Effector CD4-positive, alpha-beta T cell (primary cell): ENCODE data around the gene ZNF514.

Experiments
- DNase-seq: peaks from one replicate; pipeline ENCODE4 v3.0.0-alpha.2; 2020
- total RNA-seq: gene quantifications from one replicate; lab custom pipeline; 2026; lab: John Stamatoyannopoulos, UW

The ZNF514 gene
- 13.9 reads per million, percentile 39 among the genes with 10 or more reads in this experiment for total RNA-seq

- peak; percentile 69 for DNase-seq
These were observed at the start of gene ZNF514 for GRCh38 chr2:95159690-95160449. ZNF514 (minus strand) TSS chr2:95159848; CDS start chr2:95153253, 6,595 bp downstream.

DNA sequence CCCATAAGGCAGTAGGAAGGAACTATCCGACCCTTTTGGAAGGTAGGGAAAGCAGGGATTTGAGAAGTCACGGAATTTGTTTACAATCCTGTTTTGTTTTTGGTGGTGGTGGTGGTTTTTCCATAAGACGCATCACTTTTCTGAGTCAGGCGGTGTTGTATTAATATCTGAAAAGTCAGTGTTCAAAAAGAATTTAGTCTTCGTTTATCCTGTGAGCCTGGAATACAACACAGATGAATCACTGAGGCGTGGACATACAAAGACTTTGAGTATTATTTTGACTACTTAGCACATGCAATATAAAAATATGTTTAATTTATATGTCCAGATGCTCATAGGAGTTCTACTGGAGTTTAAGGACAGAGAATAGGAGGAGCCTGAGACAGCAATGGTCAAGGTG lies 48.5 kb upstream of the ZNF514 start:
- no peak for DNase-seq

GRCh38 chr2:95207111-95207961 lies 47.7 kb upstream of the ZNF514 start, which contains the start of gene ZNF892:
ZNF892 (plus strand) TSS chr2:95207521; CDS start chr2:95207816, 295 bp downstream.
- peak; percentile 67 for DNase-seq

DNA sequence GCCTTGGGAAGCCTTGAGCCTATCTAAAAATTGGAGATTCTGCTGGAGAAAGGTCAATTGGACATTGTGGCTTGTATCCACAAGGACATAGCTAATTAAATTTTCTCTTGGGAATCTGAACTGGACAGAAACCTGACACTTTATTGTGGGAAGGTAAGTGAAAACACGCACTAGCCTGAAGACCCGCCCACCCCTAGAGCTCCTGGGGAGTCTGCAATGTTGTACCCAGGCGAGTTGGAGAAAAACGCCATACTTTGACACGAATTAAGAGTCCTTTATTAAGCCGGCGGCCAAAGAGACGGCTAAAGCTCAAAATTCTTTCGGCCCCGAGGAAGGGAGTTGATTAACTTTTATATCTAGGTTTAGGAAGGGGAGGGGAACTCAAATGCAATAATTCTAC lies 46.4 kb upstream of the ZNF514 start:
- DNase-seq, result no peak

- no peak for DNase-seq
These were observed 44.7 kb upstream of the ZNF514 start for GRCh38 chr2:95204396-95204795.

- no peak for DNase-seq
These were observed 44.3 kb upstream of the ZNF514 start for GRCh38 chr2:95203911-95204310.

GRCh38 chr2:95192956-95193355 lies 33.3 kb upstream of the ZNF514 start:
- DNase-seq, result peak; percentile 9

DNA sequence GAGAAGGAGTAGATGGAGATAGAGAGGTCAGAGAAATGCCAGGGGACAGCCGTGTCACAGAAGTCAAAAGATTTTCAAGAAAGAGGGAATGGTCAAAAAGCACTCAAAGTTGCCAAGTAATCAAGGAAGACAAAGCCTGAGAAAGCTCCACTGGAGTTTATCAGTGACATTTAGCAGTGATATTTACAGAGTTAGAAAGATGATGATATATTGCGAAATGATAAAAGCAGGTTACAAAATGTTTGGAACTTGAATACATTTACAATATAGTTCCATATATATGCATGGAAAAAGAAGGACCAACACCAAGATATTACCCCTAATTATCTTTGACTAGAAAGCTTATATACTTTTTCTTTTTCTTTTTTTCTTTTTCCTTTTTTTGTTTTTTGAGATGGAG lies 26.3 kb upstream of the ZNF514 start:
- DNase-seq, result no peak

DNA sequence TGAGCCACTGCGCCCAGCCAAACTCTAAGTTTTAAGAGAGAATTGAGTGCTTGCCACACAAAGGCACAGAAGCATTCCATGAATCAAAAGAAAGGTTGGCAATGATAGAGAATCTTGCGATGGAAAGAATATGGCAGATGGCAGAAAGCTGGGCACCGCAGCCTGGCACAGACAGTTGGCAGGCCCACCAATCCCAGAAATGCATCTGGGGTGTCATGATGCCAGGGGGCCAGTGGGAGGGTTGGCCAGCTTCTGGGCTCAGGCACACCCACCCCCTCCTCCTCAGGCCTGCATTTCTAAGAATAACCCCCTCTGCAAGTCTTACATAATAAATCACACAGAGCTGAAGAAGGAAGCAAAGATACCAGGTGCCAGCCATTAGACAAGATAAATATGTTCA lies 25.5 kb upstream of the ZNF514 start:
- no peak for DNase-seq

DNA sequence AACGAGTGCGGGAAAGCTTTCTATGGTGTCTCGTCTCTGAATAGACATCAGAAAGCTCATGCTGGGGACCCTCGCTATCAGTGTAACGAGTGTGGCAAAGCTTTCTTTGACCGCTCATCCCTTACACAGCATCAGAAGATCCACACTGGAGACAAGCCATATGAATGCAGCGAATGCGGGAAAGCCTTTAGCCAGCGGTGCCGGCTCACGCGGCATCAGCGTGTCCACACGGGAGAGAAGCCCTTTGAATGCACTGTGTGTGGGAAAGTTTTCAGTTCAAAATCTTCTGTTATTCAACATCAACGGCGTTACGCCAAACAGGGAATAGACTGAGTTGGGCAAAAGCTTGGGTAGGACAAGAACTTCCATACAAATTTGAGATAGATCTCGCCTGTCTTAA lies 22.1 kb upstream of the ZNF514 start:
- DNase-seq, result no peak

- DNase-seq, result no peak
These were observed 19.8 kb upstream of the ZNF514 start for GRCh38 chr2:95179451-95179850.

GRCh38 chr2:95174031-95174542 lies 14.4 kb upstream of the ZNF514 start:
- no peak for DNase-seq

- DNase-seq, result no peak
These were observed 12.3 kb upstream of the ZNF514 start for GRCh38 chr2:95171902-95172301.

DNA sequence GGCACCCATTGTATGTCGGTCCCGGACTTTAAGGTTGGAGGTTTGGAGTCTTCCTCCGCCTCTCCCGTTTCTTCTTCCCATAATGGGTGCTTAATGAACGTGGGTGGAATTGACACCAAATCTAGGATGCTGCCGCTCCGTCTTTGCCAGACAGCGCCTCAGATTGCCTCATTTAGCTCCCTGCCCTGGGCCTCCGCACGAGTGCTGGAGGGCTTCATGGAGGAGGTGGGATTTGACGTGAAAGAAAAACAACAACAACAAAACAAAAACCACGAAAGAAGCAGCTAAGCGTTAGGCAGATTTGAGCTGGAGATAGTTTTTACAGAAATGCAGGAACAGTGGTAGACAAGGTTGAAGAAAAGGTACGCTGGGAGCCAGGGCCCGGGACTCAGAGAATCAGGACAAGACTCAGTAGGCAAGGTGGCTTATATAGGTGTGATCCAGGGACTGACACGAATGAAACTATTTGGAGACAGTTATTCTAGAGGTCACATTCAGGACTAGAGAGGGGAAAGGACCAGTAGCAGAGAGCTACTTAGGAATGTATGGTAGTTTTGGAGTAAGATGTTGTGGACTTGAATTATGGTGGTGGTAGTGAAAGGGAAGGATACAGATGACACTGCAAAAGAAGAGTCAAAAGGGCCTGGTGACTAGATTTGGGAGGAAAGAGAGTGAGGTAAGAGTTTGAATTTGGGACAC lies 6.6 kb upstream of the ZNF514 start:
- no peak for DNase-seq

- DNase-seq, result peak; percentile 98
These were observed 5.9 kb upstream of the ZNF514 start, which contains the start of gene ZNF2 for GRCh38 chr2:95165371-95166064. ZNF2 (plus strand) TSS chr2:95165809; CDS start chr2:95176227, 10,418 bp downstream.

- no peak for DNase-seq
These were observed 5.4 kb upstream of the ZNF514 start for GRCh38 chr2:95165030-95165370.

DNA sequence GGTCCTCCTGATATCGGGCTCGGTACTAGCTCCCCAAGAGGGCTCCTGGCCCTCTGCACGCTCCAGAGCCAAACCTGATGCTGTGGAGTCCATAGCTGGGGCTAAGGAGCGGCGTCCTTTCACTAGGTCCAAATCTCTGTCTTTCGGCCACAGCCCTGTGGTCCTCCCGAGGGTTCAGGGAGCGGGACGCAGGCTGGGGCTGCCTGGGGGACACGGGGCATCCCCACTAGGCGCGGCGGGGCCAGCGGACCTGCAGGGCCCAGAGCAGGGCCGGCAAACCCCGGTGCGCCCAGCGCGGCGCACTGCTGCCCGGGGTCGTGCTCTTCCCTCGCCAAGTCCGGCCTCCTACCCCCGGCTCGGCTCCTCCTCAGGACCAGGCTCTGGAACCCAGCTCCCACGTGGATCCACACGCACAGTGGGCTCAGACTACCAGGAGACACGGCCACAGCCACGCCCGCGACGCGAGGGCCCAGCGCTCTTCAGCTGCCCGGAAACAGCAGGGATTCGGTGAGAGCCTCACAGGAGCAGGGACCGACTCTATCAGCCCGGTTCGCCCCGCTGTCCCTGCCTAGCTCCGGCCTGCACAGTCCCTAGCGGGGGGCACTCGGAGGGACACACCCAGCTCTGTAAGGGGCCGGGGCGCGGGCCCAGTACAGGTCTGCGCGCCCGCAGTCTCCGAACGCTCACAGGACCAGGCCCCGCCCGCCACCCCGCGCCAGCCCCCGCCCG lies 593 bp downstream of the ZNF514 start:
- DNase-seq, result peak; percentile 4

DNA sequence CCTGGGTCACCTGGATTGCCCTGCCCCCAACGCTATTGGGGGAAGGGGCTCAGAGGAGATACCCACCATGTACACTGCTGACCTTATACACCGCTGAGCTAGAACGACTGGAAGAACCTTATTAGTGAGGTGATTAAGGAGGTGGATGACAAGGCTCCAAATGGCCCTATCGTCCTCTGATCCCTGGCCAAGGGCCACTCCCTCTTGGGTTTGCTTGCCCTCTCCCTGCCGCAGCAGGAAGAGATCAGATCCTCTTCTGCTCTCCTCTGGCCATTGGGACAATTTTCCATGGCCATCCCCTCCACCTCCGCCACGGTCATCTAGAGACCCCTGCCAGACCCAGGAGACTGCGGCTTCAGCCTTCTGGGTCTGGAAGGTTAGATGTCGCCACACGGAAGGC lies 1.2 kb downstream of the ZNF514 start:
- DNase-seq, result no peak

- DNase-seq, result no peak
These were observed 10.2 kb downstream of the ZNF514 start for GRCh38 chr2:95149397-95149984.

DNA sequence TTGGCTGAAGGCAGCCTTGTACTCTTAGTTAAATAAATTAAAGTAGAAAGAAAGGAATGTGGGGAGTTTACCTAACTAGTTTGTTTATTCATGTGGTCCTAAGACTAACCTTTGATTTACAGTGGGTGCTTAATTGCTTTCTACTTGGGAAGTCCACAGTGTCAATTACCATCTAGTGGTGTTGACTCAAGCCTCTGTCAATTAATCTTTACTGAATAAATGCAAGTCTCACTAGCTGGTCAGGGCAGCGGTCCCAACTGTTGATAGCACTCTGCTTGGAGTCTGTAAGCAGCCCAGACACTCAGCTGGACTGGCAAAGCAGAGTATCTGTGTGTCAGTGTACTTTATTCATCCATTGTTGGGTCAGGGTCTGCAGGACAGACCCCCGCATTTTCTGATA lies 15.8 kb downstream of the ZNF514 start:
- DNase-seq, result no peak

GRCh38 chr2:95138702-95139101 lies 20.9 kb downstream of the ZNF514 start:
- DNase-seq, result no peak
